SU-DHL-6 (cell line): ENCODE measurements around the gene NKTR.

Experiments
- EZH2phosphoT487 ChIP-seq: fragments of 200-600 bp; sonication (generic), shearing (Covaris generic); conservative IDR thresholded peaks from 2 replicates; pipeline ENCODE4 v1.6.1; 2018; ENCODE audit warnings: mild to moderate bottlenecking, antibody characterized with exemption, low read length, moderate library complexity, mixed read lengths
- TF ChIP-seq, protein P1 (sequence below): fragments of 200-600 bp; sonication (generic); IDR thresholded peaks from one replicate; pipeline ENCODE4 v1.5.1; 2017; ENCODE audit warnings: antibody characterized with exemption, mild to moderate bottlenecking, low read length, moderate library complexity; ENCODE audit not compliant: insufficient read depth, poor library complexity, severe bottlenecking

DNA sequence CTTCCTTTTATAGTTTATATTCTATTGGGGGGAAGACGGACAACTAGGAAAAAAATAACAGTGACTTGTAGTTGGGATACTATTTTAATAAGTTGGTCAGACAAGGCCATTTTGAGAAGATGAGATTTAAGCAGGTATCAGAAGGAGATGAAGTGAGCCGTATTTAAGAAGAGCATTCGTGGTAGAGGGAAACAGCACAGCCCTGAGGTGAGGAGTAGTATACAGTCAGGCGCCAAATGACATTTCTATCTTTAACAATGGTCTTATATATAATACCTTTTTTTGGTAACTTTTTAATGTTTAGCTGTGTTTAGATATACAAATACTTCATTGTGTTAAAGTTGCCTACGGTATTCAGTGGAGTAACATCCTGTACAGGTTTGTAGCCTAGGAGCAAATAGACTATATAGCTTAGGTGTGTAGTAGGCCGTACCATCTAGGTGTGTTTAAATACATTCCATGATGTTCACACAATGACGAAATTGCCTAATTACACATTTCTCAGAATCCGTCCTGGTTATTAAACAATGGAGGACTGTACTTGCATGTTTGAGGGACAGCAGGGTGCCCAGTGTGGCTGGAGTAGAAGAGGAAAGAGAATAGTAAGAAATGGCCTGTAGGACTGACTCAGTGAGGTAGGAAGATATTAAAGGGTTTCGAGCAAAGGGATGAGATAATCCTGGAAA, 1.6 kb downstream of the NKTR start:
- TF ChIP-seq EZH2phosphoT487, result no peak
- TF ChIP-seq, protein P1, sequence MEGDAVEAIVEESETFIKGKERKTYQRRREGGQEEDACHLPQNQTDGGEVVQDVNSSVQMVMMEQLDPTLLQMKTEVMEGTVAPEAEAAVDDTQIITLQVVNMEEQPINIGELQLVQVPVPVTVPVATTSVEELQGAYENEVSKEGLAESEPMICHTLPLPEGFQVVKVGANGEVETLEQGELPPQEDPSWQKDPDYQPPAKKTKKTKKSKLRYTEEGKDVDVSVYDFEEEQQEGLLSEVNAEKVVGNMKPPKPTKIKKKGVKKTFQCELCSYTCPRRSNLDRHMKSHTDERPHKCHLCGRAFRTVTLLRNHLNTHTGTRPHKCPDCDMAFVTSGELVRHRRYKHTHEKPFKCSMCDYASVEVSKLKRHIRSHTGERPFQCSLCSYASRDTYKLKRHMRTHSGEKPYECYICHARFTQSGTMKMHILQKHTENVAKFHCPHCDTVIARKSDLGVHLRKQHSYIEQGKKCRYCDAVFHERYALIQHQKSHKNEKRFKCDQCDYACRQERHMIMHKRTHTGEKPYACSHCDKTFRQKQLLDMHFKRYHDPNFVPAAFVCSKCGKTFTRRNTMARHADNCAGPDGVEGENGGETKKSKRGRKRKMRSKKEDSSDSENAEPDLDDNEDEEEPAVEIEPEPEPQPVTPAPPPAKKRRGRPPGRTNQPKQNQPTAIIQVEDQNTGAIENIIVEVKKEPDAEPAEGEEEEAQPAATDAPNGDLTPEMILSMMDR, result no peak
